PFSK-1 (cell line): ENCODE measurements around the gene ADD2.

ENCODE experiments used
- FOXP2 ChIP-seq: optimal IDR thresholded peaks from 2 replicates; pipeline ENCODE3; 2011; ENCODE audit warnings: borderline replicate concordance, control low read depth, inconsistent platforms; ENCODE audit not compliant: insufficient read depth; ENCODE audit errors: extremely low read length, extremely low read depth
- POLR2AphosphoS5 ChIP-seq: IDR thresholded peaks from 2 replicates; pipeline ENCODE4 v1.6.1; 2012; ENCODE audit warnings: low read depth, mild to moderate bottlenecking, control low read depth, low read length, moderate library complexity
- SIN3A ChIP-seq: IDR thresholded peaks from 2 replicates; pipeline ENCODE4 v1.6.1; 2012; ENCODE audit warnings: mild to moderate bottlenecking, low read length, moderate library complexity, borderline replicate concordance; ENCODE audit not compliant: insufficient read depth
- TAF1 ChIP-seq: IDR thresholded peaks from 2 replicates; pipeline ENCODE4 v1.6.1; 2012; ENCODE audit warnings: low read length, control low read depth, borderline replicate concordance; ENCODE audit not compliant: insufficient read depth
- TF ChIP-seq, protein P1 (sequence below), 2 experiments: IDR thresholded peaks; 2 replicates each; pipeline versions ENCODE4 v1.6.1 to v1.8.0; 2011 to 2012; ENCODE audit warnings: low read depth in 2 of 2, low read length in 2 of 2, control low read depth in 1 of 2, inconsistent platforms in 1 of 2, mild to moderate bottlenecking in 1 of 2, moderate library complexity in 1 of 2; ENCODE audit not compliant: insufficient read depth in 1 of 2

The ADD2 gene

DNA sequence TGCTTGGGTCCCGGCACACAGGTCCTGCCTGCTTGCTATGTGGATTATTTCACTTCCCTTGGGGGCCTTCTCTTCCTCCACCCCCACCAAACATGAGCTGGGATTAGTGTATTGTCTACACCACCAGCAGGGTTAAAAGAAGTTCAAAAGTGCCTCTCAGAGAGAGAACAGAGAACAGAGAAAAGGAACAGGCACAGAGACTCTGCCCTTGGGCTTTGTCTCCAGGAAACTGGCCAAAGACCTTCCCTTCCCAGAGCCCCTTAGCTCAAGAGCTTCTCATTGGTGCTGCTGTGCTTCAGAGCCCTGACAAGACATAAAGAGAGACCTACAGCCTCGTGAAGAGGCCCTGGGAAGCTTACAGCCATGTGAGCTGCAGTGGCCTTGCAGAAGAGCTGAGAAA, 29.5 kb upstream of the ADD2 start:
- TF ChIP-seq POLR2AphosphoS5 (no peak), FOXP2 (no peak), TAF1 (no peak), SIN3A (no peak)
- TF ChIP-seq, protein P1, sequence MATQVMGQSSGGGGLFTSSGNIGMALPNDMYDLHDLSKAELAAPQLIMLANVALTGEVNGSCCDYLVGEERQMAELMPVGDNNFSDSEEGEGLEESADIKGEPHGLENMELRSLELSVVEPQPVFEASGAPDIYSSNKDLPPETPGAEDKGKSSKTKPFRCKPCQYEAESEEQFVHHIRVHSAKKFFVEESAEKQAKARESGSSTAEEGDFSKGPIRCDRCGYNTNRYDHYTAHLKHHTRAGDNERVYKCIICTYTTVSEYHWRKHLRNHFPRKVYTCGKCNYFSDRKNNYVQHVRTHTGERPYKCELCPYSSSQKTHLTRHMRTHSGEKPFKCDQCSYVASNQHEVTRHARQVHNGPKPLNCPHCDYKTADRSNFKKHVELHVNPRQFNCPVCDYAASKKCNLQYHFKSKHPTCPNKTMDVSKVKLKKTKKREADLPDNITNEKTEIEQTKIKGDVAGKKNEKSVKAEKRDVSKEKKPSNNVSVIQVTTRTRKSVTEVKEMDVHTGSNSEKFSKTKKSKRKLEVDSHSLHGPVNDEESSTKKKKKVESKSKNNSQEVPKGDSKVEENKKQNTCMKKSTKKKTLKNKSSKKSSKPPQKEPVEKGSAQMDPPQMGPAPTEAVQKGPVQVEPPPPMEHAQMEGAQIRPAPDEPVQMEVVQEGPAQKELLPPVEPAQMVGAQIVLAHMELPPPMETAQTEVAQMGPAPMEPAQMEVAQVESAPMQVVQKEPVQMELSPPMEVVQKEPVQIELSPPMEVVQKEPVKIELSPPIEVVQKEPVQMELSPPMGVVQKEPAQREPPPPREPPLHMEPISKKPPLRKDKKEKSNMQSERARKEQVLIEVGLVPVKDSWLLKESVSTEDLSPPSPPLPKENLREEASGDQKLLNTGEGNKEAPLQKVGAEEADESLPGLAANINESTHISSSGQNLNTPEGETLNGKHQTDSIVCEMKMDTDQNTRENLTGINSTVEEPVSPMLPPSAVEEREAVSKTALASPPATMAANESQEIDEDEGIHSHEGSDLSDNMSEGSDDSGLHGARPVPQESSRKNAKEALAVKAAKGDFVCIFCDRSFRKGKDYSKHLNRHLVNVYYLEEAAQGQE (IDR thresholded peaks at IDR 0.05; ENCODE audit: insufficient read depth in 1 of 2, low read depth in 2 of 2, low read length in 2 of 2): no peak

GRCh38 chr2:70796262-70796661, 28.3 kb upstream of the ADD2 start:
- TF ChIP-seq POLR2AphosphoS5: no peak
- TF ChIP-seq SIN3A: no peak
- TF ChIP-seq, protein P1 (IDR thresholded peaks at IDR 0.05; ENCODE audit: insufficient read depth in 1 of 2, low read depth in 2 of 2, low read length in 2 of 2): no peak
- no peak for TF ChIP-seq FOXP2
- no peak for TF ChIP-seq TAF1

GRCh38 chr2:70795164-70795995, 27.4 kb upstream of the ADD2 start:
- TF ChIP-seq POLR2AphosphoS5 (no peak), SIN3A (no peak), FOXP2 (no peak), TAF1 (no peak)
- TF ChIP-seq, protein P1 (IDR thresholded peaks at IDR 0.05; ENCODE audit: insufficient read depth in 1 of 2, low read depth in 2 of 2, low read length in 2 of 2): no peak

- no peak for TF ChIP-seq FOXP2
- no peak for TF ChIP-seq POLR2AphosphoS5
- TF ChIP-seq SIN3A: no peak
- no peak for TF ChIP-seq TAF1
- TF ChIP-seq, protein P1 (IDR thresholded peaks at IDR 0.05; ENCODE audit: insufficient read depth in 1 of 2, low read depth in 2 of 2, low read length in 2 of 2): no peak
These were observed 25.4 kb upstream of the ADD2 start for GRCh38 chr2:70793450-70793849.
